Stimulated activated effector memory CD8-positive, alpha-beta T cell treated with anti-CD3 and anti-CD28 coated beads, Interleukin-12 subunit alpha, Interleukin-12 subunit beta, amount 100 ng/mL, for 72 hours (primary cell): ENCODE results near the gene LRSAM1.

Experiments
- ATAC-seq: fragments of 150-1000 bp; cut with Tn5 transposase; 2 replicates; pipeline ENCODE4 v1.10.0; 2021
- DNase-seq, 2 donors: peaks; one replicate each; pipeline ENCODE4 v3.0.0; 2021 to 2022; ENCODE audit warnings: low spot score in 2 of 2
- H3K27ac Mint-ChIP-seq: one replicate; pipeline ENCODE4 v1.8.0; 2022; ENCODE audit warnings: mild to moderate bottlenecking, mixed read lengths
- H3K36me3 Mint-ChIP-seq: one replicate; pipeline ENCODE4 v1.8.0; 2022; ENCODE audit warnings: mild to moderate bottlenecking, mixed read lengths
- H3K4me1 Mint-ChIP-seq: one replicate; pipeline ENCODE4 v1.8.0; 2022; ENCODE audit warnings: mixed read lengths
- H3K4me3 Mint-ChIP-seq: one replicate; pipeline ENCODE4 v1.8.0; 2022; ENCODE audit warnings: mild to moderate bottlenecking, mixed read lengths
- H3K9me3 Mint-ChIP-seq: one replicate; pipeline ENCODE4 v1.8.0; 2022; ENCODE audit warnings: mixed read lengths

The LRSAM1 gene

DNA sequence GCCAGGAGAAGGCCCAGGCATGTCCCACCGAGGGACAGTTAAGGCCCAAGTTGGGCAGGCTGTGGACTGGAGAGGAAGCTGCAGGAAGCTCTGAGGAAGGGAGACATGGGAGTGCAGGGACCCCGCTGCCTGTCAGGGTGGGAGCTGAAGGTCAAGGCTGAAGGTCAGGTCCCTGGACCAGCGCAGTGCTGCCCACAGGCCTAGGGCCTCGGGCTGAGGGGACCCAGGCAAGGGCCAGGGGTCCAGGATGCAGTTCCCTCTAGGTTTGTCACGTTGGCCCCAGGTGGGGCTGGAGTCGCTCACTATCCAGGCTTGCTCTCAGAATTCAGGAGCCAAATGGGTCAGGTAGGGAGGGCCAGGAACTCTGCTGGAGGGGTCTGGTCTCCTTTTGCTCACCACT, 84.1 kb downstream of the LRSAM1 start:
- Mint-ChIP-seq H3K4me1 (peaks cover 7% of the 10 kb centered on the region), H3K9me3 (no peaks in the 10 kb centered on the region), H3K36me3 (peaks cover 8% of the 10 kb centered on the region), H3K4me3 (no peak overlapping the region), H3K27ac (peak overlapping the region; percentile 83)
- no peak for DNase-seq
- ATAC-seq, result no peak

DNA sequence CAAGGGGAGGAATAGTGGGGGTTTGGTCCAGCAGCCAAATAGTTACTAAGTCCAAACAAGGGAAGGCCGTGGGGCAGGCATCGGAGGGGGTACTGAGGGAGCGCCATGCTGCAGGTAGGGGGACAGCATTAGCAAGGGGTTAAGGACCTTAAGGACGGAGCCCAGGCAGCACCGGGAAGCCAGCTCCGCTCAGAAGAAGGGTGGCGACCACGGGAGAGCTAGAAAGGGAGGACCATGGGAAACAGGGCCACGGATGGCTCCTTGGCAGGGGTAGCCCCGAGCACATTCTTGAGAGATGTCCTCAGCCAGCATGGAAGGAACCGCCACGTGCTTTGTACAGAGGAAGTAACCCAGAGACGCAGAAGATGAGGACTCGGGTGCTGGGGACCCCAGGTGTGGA, 84.5 kb downstream of the LRSAM1 start:
- Mint-ChIP-seq H3K4me1 (peaks cover 7% of the 10 kb centered on the region), H3K36me3 (peaks cover 8% of the 10 kb centered on the region), H3K27ac (peak overlapping the region; percentile 83), H3K4me3 (no peak overlapping the region), H3K9me3 (no peaks in the 10 kb centered on the region)
- ATAC-seq (no peak), DNase-seq (no peak)

DNA sequence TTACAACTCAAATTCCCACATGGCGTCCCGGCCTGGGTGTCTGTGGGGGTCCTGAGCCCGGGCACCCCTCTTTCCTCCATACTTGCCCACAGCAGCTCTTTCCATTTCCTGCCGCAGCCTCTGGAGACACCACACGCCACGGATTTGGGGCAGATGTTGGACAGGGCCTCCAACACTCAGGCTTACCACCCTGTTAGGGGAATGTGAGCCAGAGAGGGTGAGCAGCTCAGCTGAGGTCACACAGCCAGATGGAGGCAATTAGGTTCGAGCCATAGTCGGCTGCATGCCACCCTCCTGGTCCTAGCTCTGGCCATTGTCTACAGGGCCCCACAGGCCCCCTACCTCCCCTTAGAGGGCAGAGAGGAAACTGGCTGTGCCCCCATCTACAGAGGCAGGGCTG, 85.2 kb downstream of the LRSAM1 start:
- Mint-ChIP-seq H3K9me3 (no peaks in the 10 kb centered on the region), H3K27ac (peak overlapping the region; percentile 83), H3K36me3 (peaks cover 7% of the 10 kb centered on the region), H3K4me3 (no peak overlapping the region), H3K4me1 (peaks cover 7% of the 10 kb centered on the region)
- ATAC-seq, result no peak
- no peak for DNase-seq

DNA sequence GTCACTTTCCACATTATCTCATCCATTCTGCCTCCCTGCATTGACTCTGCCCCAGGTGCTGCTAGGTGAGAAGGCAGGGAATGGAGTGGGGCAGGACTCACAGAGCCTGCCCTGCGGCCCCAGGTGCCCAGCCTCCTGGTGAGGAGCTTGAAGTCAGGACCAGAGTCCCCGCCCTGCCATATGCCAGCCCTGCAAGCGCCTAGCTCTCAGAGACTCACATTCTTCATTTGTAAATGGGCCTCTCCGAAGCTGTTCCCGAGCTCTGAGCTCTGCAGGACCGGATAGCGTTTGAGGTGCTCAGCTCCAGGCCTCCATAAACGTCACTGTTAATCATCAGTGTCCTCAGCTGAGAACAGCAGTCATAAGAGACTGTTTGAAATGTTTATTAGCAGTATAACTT, 85.7 kb downstream of the LRSAM1 start:
- no peak for DNase-seq
- peaks cover 7% of the 10 kb centered on the region for H3K4me1 Mint-ChIP-seq
- H3K36me3 Mint-ChIP-seq, result peaks cover 2% of the 10 kb centered on the region
- H3K27ac Mint-ChIP-seq, result peak overlapping the region; percentile 83
- H3K9me3 Mint-ChIP-seq, result no peaks in the 10 kb centered on the region
- H3K4me3 Mint-ChIP-seq, result no peak overlapping the region
- no peak for ATAC-seq

DNA sequence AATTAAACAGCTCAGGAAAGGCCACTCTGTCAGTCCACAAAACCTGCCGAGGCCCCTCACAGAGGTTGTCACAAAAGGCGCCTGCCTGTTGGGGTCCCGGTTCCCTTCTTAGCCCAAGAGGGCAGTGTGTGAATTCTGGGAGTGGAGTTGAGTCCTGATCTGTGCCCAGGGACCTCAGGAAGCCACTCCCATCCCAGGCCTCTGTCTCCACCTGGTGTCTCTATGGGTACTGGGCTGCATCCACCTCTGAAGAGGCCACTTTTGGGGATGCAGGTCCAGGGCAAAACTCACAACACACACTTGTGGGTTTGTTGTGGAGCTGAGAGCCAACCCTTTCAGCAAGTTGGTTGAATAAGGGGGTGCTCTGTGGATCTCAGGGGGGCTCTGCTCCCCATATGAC, 86.5 kb downstream of the LRSAM1 start:
- no peaks in the 10 kb centered on the region for H3K36me3 Mint-ChIP-seq
- H3K4me3 Mint-ChIP-seq, result no peak overlapping the region
- no peak for ATAC-seq
- H3K27ac Mint-ChIP-seq, result peak overlapping the region; percentile 83
- H3K4me1 Mint-ChIP-seq, result peaks cover 7% of the 10 kb centered on the region
- H3K9me3 Mint-ChIP-seq, result no peaks in the 10 kb centered on the region
- no peak for DNase-seq

DNA sequence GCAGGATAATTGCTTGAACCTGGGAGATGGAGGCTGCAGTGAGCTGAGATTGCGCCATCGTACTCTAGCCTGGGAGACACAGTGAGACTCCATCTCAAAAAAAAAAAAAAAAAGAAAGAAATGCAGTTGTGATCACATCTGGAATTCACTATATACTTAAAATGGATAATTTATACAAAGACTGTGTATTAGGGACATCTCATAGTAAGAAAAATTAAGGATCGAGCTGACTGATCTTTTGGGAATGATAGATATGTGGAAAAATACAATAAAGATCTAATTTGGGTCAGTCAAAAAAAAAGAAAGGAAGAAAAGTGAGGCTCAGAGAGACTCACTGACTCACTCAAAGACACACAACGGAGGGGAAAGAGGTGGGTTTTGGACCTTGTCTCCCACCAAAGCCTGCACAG, 87.5 kb downstream of the LRSAM1 start:
- no peak overlapping the region for H3K4me3 Mint-ChIP-seq
- no peaks in the 10 kb centered on the region for H3K9me3 Mint-ChIP-seq
- no peaks in the 10 kb centered on the region for H3K36me3 Mint-ChIP-seq
- no peak overlapping the region for H3K27ac Mint-ChIP-seq
- ATAC-seq, result no peak
- DNase-seq, result no peak
- H3K4me1 Mint-ChIP-seq, result peaks cover 13% of the 10 kb centered on the region

DNA sequence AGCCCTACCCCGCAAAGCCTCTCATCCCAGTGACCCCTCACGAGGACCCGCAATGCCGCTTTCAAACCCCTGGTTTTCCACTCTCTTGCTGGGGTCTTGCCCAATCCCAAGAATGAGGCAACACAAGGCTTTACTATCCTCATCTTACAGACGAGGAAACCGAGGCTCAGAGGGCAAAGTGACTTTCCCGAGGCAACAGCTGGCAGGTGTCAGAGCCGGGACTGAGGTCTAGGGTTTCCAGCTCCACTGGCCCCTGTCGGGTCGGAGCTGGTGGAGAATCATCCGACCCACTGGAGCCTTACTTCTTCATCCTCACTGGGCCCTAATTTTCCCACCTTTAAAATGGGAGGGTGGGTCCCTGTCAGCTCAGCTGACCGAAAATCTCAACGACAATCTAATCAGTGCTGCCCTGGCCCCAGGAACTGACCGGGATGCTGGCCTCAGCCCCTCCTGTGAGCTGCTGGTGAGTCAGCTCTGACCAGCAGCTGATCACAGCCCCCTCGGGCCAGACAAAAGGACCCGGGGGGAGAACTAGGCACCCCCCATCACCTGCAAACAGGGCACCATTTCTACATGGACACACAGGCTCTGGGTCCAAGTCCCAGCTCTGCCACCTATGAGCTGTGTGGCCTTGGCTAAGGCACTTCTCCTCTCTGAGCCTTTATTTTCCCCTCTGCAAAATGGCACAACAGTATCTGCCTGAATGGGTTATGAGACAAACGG, 88.1 kb downstream of the LRSAM1 start:
- Mint-ChIP-seq H3K36me3 (no peaks in the 10 kb centered on the region), H3K9me3 (no peaks in the 10 kb centered on the region), H3K4me3 (no peak overlapping the region), H3K27ac (peak overlapping the region; percentile 80), H3K4me1 (peaks cover 13% of the 10 kb centered on the region)
- no peak for DNase-seq
- ATAC-seq, result no peak

DNA sequence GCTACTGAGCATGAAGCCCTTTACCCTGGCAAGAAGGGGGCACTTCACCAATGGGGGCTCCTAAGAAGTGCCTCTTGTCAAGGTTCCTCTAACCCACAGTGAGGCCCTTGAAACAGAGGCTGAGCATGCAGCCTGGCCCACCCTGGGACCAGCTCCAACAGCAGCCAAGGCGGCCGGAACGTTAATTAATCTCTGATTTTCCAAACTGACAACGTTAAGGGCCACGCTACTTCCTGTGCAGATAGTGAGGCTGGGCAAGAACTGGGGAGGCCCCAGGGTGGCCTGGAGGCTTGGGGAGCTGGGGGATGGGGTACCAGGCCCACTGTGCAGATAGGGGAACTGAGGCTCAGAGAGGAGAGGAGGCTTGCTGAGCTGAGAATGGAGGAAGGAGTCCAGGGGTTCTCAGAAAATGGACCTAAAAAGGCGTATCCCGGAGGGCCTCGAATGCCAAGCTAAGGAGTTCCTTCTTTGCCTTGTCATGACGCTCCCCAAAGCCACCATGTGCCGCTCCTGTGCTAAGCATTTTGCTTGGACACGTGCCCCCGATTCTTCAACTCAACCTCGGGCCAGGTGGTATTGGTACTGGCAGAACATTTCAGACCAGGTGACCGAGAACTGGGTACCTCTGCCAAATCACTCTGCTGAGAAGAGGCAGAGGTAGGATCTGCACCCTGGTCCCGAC, 88.8 kb downstream of the LRSAM1 start:
- ATAC-seq (no peak), DNase-seq (no peak)
- H3K9me3 Mint-ChIP-seq, result no peaks in the 10 kb centered on the region
- no peaks in the 10 kb centered on the region for H3K36me3 Mint-ChIP-seq
- H3K4me3 Mint-ChIP-seq, result no peak overlapping the region
- H3K27ac Mint-ChIP-seq, result peak overlapping the region; percentile 80
- H3K4me1 Mint-ChIP-seq, result peaks cover 13% of the 10 kb centered on the region

DNA sequence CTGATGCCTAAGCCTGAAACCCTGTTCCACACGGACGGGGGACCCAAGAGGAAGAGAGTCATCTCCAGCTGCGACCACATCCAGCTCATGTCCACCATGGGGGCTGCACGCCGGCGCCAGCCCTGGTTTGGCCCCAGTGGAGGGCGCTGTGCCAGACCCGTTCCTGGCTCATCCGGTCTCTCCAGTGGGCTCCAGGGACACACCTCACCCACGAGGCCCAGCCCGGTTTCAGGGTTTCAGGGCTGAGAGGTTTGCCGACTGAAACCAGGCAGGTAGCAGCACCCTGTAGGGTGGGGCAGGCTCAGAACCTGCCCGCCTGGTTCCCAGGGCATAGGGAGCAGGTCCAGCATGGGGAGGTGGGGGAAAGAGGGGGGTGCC, 89.3 kb downstream of the LRSAM1 start:
- H3K9me3 Mint-ChIP-seq, result no peaks in the 10 kb centered on the region
- DNase-seq, result no peak
- no peaks in the 10 kb centered on the region for H3K36me3 Mint-ChIP-seq
- ATAC-seq, result no peak
- H3K4me1 Mint-ChIP-seq, result peaks cover 10% of the 10 kb centered on the region
- H3K27ac Mint-ChIP-seq, result no peak overlapping the region
- H3K4me3 Mint-ChIP-seq, result no peak overlapping the region

DNA sequence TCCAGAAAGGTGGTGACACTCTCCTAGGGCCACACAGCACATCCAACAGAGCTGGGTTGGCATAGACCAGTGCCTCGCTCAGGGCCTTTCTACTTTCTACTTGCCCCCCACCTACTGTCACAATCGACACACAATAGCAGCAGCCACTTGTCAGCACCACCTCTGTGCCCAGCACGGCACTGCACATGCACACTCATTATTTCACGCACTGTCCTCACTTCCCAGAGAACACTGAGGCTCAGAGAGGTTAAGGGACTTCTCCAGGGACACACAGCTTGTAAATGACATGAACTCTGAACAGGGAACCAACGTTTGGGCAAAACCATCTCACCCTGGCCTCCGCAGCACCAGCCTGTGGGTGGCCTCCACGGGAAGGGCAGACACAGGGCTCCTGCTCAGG, 89.9 kb downstream of the LRSAM1 start:
- H3K4me1 Mint-ChIP-seq, result peaks cover 10% of the 10 kb centered on the region
- no peak overlapping the region for H3K4me3 Mint-ChIP-seq
- no peaks in the 10 kb centered on the region for H3K9me3 Mint-ChIP-seq
- no peak overlapping the region for H3K27ac Mint-ChIP-seq
- no peak for DNase-seq
- no peaks in the 10 kb centered on the region for H3K36me3 Mint-ChIP-seq
- no peak for ATAC-seq

DNA sequence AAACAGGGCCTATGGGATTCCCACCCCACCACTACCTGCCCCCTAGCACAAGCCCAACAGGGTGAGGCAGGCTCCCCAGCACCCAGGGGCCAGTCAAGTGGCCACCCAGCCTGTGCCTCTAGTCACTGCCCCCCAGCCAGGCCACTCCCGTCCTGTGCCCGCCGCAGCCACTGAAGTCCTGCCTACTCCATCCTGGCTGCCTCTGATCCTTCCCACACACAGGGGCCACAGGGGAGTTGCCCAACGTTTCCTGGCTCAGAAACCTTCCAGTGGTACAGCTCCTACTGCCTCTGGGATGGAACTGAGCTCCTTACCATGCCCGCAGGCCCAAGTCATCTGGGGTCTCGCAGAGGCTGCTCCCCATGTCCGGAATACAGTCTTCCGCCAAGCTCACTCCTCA, 90.6 kb downstream of the LRSAM1 start:
- Mint-ChIP-seq H3K4me1 (peaks cover 16% of the 10 kb centered on the region), H3K27ac (peak overlapping the region; percentile 0), H3K36me3 (no peaks in the 10 kb centered on the region), H3K9me3 (no peaks in the 10 kb centered on the region), H3K4me3 (no peak overlapping the region)
- DNase-seq (no peak), ATAC-seq (no peak)

DNA sequence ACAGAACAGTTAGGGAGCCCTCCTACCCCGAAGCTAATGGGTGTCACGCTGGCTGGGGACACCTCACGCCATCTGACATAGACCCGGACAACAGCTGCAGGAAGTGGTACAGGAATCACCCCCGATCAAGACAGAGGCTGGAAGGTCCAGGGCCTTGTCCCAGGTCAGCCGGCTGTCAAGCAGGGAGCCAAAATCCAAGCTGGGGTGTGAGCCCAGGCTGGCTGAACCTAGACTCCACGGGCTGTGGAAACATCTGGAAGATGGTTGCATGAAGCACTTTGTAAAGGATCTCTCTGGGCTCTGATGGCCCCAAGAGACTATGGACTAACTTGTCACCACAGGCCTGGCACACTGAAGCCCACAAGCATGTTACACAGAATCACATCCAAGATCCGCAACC, 91.9 kb downstream of the LRSAM1 start:
- Mint-ChIP-seq H3K4me3 (no peak overlapping the region), H3K9me3 (no peaks in the 10 kb centered on the region), H3K4me1 (peaks cover 21% of the 10 kb centered on the region), H3K27ac (peak overlapping the region; percentile 0), H3K36me3 (peaks cover 1% of the 10 kb centered on the region)
- ATAC-seq (no peak), DNase-seq (no peak)

DNA sequence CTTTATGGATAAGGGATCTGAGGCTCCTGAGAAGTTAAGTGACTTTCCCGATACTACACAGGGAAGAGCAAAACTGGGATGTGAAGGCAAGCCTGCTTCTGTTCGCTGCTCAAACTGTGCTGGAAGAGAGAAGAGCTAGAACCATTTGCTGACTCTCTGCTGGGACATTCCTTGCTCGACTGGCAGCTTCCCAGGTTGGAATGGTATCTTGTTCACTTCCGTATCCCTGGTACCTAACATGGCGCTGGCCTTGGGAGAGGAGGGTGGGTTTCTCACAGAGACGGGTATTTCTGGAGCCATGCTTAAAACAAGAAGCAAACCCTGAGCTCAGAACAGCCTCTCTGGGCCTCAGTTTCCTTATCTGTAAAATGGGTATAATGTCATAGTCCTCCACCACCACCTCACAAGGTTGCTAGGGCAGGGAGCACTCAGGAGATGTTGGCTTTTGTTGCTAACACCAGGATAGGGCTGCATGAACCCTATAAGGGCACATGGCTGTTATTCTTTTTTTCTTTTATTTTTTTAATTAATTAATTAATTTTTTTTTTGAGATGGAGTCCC, 92.7 kb downstream of the LRSAM1 start:
- no peaks in the 10 kb centered on the region for H3K9me3 Mint-ChIP-seq
- ATAC-seq, result no peak
- DNase-seq, result no peak
- H3K4me1 Mint-ChIP-seq, result peaks cover 28% of the 10 kb centered on the region
- H3K36me3 Mint-ChIP-seq, result peaks cover 7% of the 10 kb centered on the region
- peak overlapping the region; percentile 0 for H3K27ac Mint-ChIP-seq
- H3K4me3 Mint-ChIP-seq, result no peak overlapping the region

DNA sequence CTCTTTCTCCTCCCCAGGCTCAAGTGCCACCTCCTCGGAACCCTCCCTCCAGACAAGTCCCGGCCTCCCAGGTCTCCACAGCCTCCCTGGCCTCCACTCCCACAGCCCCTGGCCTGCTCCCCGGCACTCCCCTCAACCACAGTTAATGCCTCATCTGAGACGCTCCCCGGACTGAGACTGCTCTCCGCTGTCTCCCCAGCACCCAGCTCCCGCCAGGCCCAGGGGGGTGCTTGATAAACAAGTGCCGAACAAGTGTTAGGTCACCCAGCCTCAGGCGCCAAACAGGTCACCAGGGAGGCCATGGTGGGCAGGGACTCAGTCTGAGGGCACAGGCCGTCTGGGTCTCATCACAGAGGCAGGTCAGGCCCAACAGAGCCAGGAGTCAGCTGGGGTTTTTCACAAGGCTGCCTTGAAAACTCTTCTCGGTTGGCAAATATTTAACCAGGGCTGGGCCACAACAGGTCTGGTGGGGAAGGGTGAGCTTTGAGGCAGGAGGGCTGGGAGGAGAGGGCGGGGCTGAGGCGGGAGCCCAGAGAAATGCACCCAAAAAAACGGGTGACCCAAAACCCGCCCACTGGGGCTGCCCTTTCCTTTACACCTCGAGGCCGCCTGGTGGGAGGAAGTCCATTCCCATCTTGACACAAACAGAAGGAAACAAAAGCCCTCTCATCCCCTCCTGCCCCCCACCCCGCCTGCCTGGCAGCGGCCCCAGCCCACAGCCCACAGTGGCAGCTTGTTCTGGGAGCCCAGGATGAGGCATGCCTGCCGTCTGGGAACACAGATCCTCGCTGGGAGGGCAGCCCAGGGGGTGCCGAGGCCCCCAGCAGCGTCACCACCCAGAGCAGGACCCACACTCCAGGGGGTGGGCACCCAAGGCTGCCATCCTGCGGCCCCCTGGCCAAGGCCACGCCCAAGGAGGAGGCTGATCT, 94.2 kb downstream of the LRSAM1 start:
- ATAC-seq, result no peak
- peak overlapping the region; percentile 83 for H3K27ac Mint-ChIP-seq
- no peaks in the 10 kb centered on the region for H3K9me3 Mint-ChIP-seq
- no peak for DNase-seq
- H3K36me3 Mint-ChIP-seq, result peaks cover 7% of the 10 kb centered on the region
- H3K4me3 Mint-ChIP-seq, result no peak overlapping the region
- H3K4me1 Mint-ChIP-seq, result peaks cover 33% of the 10 kb centered on the region

DNA sequence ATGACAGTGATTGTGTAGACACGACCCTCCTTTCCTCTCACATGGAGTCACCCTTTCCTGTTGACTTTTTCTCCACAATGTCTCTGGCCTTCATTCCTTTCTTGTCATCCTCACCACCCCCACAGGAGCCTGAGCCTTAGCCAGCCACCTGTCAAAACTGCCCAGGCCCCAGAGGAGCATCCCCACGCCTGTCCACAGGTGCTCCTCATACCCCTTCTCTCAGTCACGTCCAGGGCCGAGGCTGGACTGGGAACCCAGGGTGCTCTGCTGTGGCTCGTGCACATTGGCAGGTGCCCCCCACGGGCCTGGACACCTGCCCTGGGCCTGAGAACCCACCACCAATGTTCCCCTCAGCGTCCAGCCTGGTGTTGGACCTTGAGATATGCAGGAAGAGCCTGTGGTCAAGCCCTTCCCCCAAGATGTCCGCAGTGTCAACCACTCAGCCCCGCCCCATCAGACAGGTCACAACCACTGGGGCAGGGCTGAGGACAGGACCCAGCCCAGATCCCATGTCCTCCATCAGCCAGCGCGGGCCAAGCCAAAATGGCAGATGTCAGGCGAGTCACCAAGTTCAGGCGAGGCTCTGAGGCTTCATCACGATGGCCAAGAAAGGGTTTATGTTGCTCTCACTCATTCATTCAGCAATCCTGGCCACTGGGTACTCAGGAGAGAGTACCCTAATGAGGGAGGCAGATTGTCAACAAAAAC, 95.0 kb downstream of the LRSAM1 start:
- no peaks in the 10 kb centered on the region for H3K9me3 Mint-ChIP-seq
- peak overlapping the region; percentile 83 for H3K27ac Mint-ChIP-seq
- ATAC-seq, result no peak
- no peak overlapping the region for H3K4me3 Mint-ChIP-seq
- H3K36me3 Mint-ChIP-seq, result peaks cover 7% of the 10 kb centered on the region
- DNase-seq, result no peak
- H3K4me1 Mint-ChIP-seq, result peaks cover 33% of the 10 kb centered on the region
